Endothelial cell (in vitro differentiated cells): ENCODE measurements around the gene HOXD8. TPM values are rescaled to one million over a fixed set of nuclear protein-coding genes. Genes with fewer than 3 reads are reported as not detected.

Experiments used
- DNase-seq: peaks from one replicate; pipeline ENCODE4 v3.0.0; 2021; ENCODE audit warnings: low spot score
- H3K27ac Mint-ChIP-seq: one replicate; pipeline ENCODE4 v1.8.0; 2021; ENCODE audit warnings: mixed read lengths, inconsistent platforms; ENCODE audit not compliant: unreplicated experiment
- H3K27me3 Mint-ChIP-seq: one replicate; pipeline ENCODE4 v1.8.0; 2021; ENCODE audit warnings: mild to moderate bottlenecking, moderate library complexity, mixed read lengths, inconsistent platforms; ENCODE audit not compliant: unreplicated experiment
- H3K36me3 Mint-ChIP-seq: one replicate; pipeline ENCODE4 v1.8.0; 2021; ENCODE audit warnings: mild to moderate bottlenecking, low read depth, mixed read lengths, inconsistent platforms; ENCODE audit not compliant: unreplicated experiment
- H3K4me1 Mint-ChIP-seq: one replicate; pipeline ENCODE4 v1.8.0; 2021; ENCODE audit warnings: mild to moderate bottlenecking, mixed read lengths, inconsistent platforms; ENCODE audit not compliant: unreplicated experiment
- H3K4me3 Mint-ChIP-seq: one replicate; pipeline ENCODE4 v1.8.0; 2021; ENCODE audit warnings: mild to moderate bottlenecking, mixed read lengths, inconsistent platforms; ENCODE audit not compliant: unreplicated experiment
- H3K9me3 Mint-ChIP-seq: one replicate; pipeline ENCODE4 v1.8.0; 2021; ENCODE audit warnings: mixed read lengths, inconsistent platforms; ENCODE audit not compliant: unreplicated experiment
- total RNA-seq: library from RNA; stranded (reverse); fragmentation: NEBNext Ultra II Directional; extraction: Animal tissue kit (Norgen Biotek cat#: 25700); gene quantifications from one replicate; pipeline ENCODE4 v1.2.1, GENCODE V29; 2021; ENCODE audit not compliant: unreplicated experiment
- TF ChIP-seq, protein P1 (sequence below): fragments of 200-600 bp; sonication (generic); IDR thresholded peaks from one replicate; pipeline ENCODE4 v1.5.0; 2021; ENCODE audit warnings: antibody characterized with exemption; ENCODE audit not compliant: unreplicated experiment

HOXD8 gene
- total RNA-seq, 1 donor from 2014 or later = 9.3 TPM

DNA sequence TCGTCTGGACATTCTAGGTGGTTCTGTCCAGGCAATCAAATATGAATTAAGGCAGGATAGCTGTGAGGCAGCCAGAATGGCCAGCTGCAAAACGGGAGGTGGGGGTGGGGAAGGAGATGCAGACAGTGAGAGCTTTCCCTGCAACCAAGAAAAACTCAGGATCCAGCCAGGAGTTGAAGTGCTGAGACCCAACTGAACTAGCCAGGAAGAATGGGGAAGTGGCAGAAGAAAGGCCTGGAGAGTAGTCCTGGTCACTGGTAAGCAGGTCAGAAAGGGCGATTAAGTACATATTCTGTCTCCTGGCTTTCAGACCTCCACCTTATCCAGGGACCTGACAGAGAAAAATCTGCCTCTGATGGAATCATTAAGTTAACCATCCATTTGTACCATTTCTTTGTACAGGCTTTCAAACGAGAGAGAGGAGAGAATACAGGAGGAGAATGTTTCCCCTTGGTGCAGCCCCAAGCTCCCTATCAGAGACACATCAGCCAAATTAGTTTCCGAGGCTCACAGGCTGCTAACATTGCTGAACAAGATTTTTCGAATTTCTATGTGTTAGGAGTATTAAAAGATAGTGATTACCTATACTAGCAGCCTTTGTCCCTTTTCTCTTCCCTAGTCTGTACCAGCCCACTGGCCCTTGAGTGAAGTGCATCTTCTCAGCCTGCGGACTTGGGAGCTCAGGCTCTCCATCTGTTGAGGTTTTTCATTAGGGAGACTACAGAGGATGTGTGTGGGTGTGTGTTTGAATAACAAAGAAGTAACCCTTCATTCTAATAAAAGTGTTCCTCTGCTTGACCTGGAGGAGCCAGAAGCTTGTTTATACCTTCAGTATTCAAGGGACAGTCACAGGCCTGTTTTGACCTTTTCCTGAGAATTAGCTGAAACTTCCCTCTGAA is 46.5 kb downstream of the HOXD8 start:
- H3K4me3 Mint-ChIP-seq = peak overlapping the region; percentile 56
- TF ChIP-seq, protein P1, sequence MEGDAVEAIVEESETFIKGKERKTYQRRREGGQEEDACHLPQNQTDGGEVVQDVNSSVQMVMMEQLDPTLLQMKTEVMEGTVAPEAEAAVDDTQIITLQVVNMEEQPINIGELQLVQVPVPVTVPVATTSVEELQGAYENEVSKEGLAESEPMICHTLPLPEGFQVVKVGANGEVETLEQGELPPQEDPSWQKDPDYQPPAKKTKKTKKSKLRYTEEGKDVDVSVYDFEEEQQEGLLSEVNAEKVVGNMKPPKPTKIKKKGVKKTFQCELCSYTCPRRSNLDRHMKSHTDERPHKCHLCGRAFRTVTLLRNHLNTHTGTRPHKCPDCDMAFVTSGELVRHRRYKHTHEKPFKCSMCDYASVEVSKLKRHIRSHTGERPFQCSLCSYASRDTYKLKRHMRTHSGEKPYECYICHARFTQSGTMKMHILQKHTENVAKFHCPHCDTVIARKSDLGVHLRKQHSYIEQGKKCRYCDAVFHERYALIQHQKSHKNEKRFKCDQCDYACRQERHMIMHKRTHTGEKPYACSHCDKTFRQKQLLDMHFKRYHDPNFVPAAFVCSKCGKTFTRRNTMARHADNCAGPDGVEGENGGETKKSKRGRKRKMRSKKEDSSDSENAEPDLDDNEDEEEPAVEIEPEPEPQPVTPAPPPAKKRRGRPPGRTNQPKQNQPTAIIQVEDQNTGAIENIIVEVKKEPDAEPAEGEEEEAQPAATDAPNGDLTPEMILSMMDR = no peak
- peaks cover 52% of the 10 kb centered on the region for H3K4me1 Mint-ChIP-seq
- H3K9me3 Mint-ChIP-seq = no peaks in the 10 kb centered on the region
- H3K27ac Mint-ChIP-seq = no peak overlapping the region
- peaks cover 15% of the 10 kb centered on the region for H3K36me3 Mint-ChIP-seq
- peaks cover 40% of the 10 kb centered on the region for H3K27me3 Mint-ChIP-seq
- DNase-seq = no peak

DNA sequence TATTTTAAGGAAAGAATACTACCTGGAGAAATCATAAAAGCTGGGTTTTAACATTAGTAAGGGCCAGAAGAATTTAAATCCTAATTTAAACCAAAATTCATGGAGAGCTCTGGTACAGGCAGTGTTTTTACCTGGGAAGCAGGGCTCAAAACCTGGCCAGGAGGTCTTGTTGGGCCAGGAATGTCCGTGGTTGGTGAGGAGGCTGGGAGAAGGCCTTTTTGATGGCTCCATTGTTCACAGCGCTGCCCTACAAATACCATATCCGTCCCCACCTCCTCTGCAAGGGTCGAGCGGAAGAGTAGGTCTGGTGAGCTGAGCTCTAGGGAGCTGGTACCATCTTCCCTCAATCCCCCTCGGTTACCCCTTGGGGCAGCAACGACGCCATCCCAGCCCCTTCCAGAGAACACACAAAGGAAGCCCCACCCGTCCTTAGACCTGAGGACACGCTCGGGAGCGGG is 48.1 kb downstream of the HOXD8 start:
- H3K27ac Mint-ChIP-seq = no peak overlapping the region
- H3K4me3 Mint-ChIP-seq = peak overlapping the region; percentile 79
- peaks cover 38% of the 10 kb centered on the region for H3K27me3 Mint-ChIP-seq
- peaks cover 13% of the 10 kb centered on the region for H3K36me3 Mint-ChIP-seq
- DNase-seq = no peak
- no peaks in the 10 kb centered on the region for H3K9me3 Mint-ChIP-seq
- H3K4me1 Mint-ChIP-seq = peaks cover 50% of the 10 kb centered on the region
- TF ChIP-seq, protein P1 = no peak

DNA sequence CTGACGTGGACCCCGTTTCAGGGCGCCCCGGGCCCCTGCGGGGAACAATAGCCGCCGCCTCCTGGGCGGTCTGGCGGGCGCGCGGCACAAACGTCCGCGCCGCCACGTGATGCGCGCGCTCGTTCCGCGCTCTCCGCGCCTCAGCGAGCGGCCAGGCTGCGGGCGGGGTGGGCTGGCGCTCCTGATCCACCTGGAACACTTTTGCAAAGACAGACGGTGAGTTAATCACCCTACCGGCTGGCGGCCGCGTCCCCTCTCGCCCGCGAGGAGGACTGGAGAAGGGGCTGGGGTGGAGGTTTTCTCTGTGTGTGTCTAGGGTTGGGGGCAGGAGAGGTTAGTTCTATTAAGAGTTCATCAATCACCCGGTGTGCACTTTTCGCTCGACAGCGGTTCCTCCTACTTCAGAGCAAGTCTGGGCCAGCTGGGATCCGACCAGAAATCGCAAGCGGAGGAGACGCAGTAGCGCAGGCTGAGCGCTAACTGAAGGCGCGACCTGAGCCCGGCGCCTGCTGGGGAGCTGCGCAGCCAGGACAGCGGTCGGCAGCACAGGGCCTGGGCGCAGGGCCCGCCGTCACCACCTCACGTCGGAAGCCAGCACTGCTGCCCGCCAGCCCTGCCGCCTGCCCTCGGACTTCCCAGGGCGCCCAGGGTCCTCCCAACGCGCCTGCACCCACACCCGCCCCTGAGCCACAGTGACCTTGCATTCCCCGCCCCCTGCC is 48.7 kb downstream of the HOXD8 start:
- H3K9me3 Mint-ChIP-seq = no peaks in the 10 kb centered on the region
- no peak for DNase-seq
- H3K27me3 Mint-ChIP-seq = peaks cover 37% of the 10 kb centered on the region
- peaks cover 46% of the 10 kb centered on the region for H3K4me1 Mint-ChIP-seq
- peak overlapping the region; percentile 83 for H3K4me3 Mint-ChIP-seq
- no peak overlapping the region for H3K27ac Mint-ChIP-seq
- H3K36me3 Mint-ChIP-seq = peaks cover 11% of the 10 kb centered on the region
- TF ChIP-seq, protein P1 = no peak

DNA sequence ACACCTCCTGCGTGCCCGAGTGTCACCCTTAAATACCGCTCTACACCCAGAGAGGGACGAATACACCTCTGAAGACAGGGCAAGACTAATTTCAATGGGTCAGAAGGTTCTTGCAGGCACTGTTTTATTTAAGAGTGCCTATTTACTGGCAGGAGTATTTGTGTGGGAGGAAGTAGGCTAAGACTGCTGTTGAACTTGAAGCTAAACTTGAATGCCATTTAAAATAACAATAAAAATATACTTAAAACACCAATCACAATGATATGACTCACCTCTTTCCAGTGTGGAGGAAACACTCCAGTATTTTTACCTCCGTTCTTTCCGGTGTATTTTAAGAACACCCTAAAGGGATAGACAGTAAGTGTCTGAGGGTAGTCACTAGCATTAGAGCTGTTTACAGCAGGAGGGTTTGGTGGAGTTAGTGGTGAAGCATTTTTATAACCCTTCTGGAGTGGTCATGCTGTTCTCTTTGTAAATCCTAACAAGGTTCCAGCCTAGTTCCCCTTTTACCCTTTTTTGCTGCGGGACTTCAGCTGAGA is 49.3 kb downstream of the HOXD8 start:
- peaks cover 44% of the 10 kb centered on the region for H3K4me1 Mint-ChIP-seq
- no peak overlapping the region for H3K27ac Mint-ChIP-seq
- no peak for DNase-seq
- TF ChIP-seq, protein P1 = no peak
- H3K9me3 Mint-ChIP-seq = no peaks in the 10 kb centered on the region
- H3K27me3 Mint-ChIP-seq = peaks cover 37% of the 10 kb centered on the region
- H3K36me3 Mint-ChIP-seq = peaks cover 14% of the 10 kb centered on the region
- no peak overlapping the region for H3K4me3 Mint-ChIP-seq
